Measurements from ENCODE around the gene ODAD3.

The ODAD3 gene

GRCh38 chr19:11375143-11375948 is 59.6 kb downstream of the ODAD3 start:
- DNase-seq (ENCODE audit: low spot score) = peak; percentile 74

- DNase-seq (ENCODE audit: low spot score) = peak; percentile 99
Measured at GRCh38 chr19:11374433-11375142, 60.3 kb downstream of the ODAD3 start, which contains the start of gene SWSAP1. Gene SWSAP1 (plus strand): TSS chr19:11374666. CDS start chr19:11374681, 15 bp downstream.

GRCh38 chr19:11373885-11374432 is 61.0 kb downstream of the ODAD3 start:
- DNase-seq (ENCODE audit: low spot score) = no peak

GRCh38 chr19:11373166-11373884 is 61.6 kb downstream of the ODAD3 start:
- DNase-seq (ENCODE audit: low spot score) = no peak

- DNase-seq (ENCODE audit: low spot score) = no peak
Measured at GRCh38 chr19:11370744-11371143, 64.2 kb downstream of the ODAD3 start.

All from CD4-positive, alpha-beta T cell treated with Interleukin-15 for 4 hours (primary cell).